ENCODE measurements around the gene TNS2.

GRCh38 chr12:53053218-53054111 is 3.6 kb downstream of the TNS2 start:
- TF ChIP-seq EZH2phosphoT487 (IDR thresholded peaks at IDR 0.05) = no peak
- TF ChIP-seq CTCF (IDR thresholded peaks at IDR 0.05) = peak; percentile 62
- no peak for TF ChIP-seq EZH2 (IDR thresholded peaks at IDR 0.05)

All from neural progenitor cell (in vitro differentiated cells).